Endothelial cell of umbilical vein (primary cell): ENCODE data around the gene THBS3. TPM values are rescaled to one million over a fixed set of nuclear protein-coding genes. Genes with fewer than 3 reads are reported as not detected.

ENCODE experiments used
- BruUV-seq: library from RNA; stranded (reverse); fragments of 400-500 nt; replicated peaks from 2 replicates; lab custom pipeline; 2021; lab: Mats Ljungman, UMichigan
- CTCF ChIA-PET: fragments of 300-600, 350-600 bp; sonication (Branson Sonifier 250); formaldehyde crosslinking; loops from one replicate; lab custom pipeline; 2021; ENCODE audit warnings: antibody characterized with exemption, inconsistent platforms; lab: Charles Lee
- POLR2A ChIA-PET: fragments of 300-600, 350-600 bp; sonication (Branson Sonifier 250); formaldehyde crosslinking; loops from one replicate; lab custom pipeline; 2021; ENCODE audit warnings: antibody characterized with exemption, inconsistent platforms; lab: Charles Lee
- DNase-seq: peaks from one replicate; pipeline ENCODE4 v3.0.0-alpha.2; 2011; ENCODE audit warnings: low read depth, low spot score
- FAIRE-seq: peaks from 2 replicates; lab custom pipeline; 2011; peaks lifted over from hg19 to GRCh38; lab: Jason Lieb, UNC
- H2AFZ ChIP-seq: 2 replicates; pipeline ENCODE4 v1.6.0; 2012; ENCODE audit warnings: low read depth, low read length, control low read depth, inconsistent platforms
- H3K27ac ChIP-seq: 2 replicates; pipeline ENCODE4 v1.5.1; 2011; ENCODE audit warnings: low read depth, mild to moderate bottlenecking, control low read depth, low read length, moderate library complexity; ENCODE audit not compliant: insufficient read depth
- H3K27me3 ChIP-seq, 2 experiments: 2 replicates each; pipeline versions ENCODE4 v1.6.0 to v1.6.1; 2011; ENCODE audit warnings: low read length in 2 of 2, mixed read lengths in 1 of 2; ENCODE audit not compliant: control insufficient read depth in 2 of 2, insufficient read depth in 2 of 2
- H3K36me3 ChIP-seq, 2 experiments: 2 replicates in 1 of 2; 3 replicates in 1 of 2; pipeline ENCODE4 v1.5.1; 2011; ENCODE audit warnings: low read length in 2 of 2, mild to moderate bottlenecking in 1 of 2, moderate library complexity in 1 of 2; ENCODE audit not compliant: control insufficient read depth in 2 of 2, insufficient read depth in 2 of 2; ENCODE audit errors: extremely low read depth in 1 of 2
- H3K4me1 ChIP-seq: 3 replicates; pipeline ENCODE4 v1.5.1; 2011; ENCODE audit warnings: mild to moderate bottlenecking, low read length; ENCODE audit not compliant: control insufficient read depth, insufficient read depth; ENCODE audit errors: extremely low read depth
- H3K4me2 ChIP-seq: 2 replicates; pipeline ENCODE4 v1.6.1; 2011; ENCODE audit warnings: low read length, control low read depth, mixed read lengths; ENCODE audit not compliant: insufficient read depth
- H3K4me3 ChIP-seq, 3 experiments: fragments of 200-600 bp in 1 of 3; sonication (generic), shearing (Covaris generic) in 1 of 3; replicated peaks in 1 of 3; 2 replicates each; pipeline ENCODE4 v1.5.1; 2011 to 2016; ENCODE audit warnings: control low read depth in 3 of 3, low read length in 3 of 3, mild to moderate bottlenecking in 2 of 3, inconsistent platforms in 1 of 3, low read depth in 1 of 3, moderate library complexity in 1 of 3; ENCODE audit not compliant: insufficient read depth in 1 of 3
- H3K79me2 ChIP-seq: 2 replicates; pipeline ENCODE4 v1.6.0; 2012; ENCODE audit warnings: low read length, inconsistent platforms; ENCODE audit not compliant: control insufficient read depth, insufficient read depth
- H3K9ac ChIP-seq: replicated peaks from 2 replicates; pipeline ENCODE3; 2011; ENCODE audit warnings: low read length, control low read depth; ENCODE audit not compliant: insufficient read depth; ENCODE audit errors: extremely low read depth
- H3K9me1 ChIP-seq: replicated peaks from 3 replicates; pipeline ENCODE4 v1.6.0; 2011; ENCODE audit warnings: mild to moderate bottlenecking, low read length; ENCODE audit not compliant: control insufficient read depth, insufficient read depth; ENCODE audit errors: extremely low read depth
- H3K9me3 ChIP-seq: replicated peaks from 2 replicates; pipeline ENCODE4 v1.5.1; 2012; ENCODE audit warnings: low read length, inconsistent platforms; ENCODE audit not compliant: control insufficient read depth, insufficient read depth
- H4K20me1 ChIP-seq: replicated peaks from 2 replicates; pipeline ENCODE3; 2011; ENCODE audit warnings: mild to moderate bottlenecking, low read length; ENCODE audit not compliant: control insufficient read depth, insufficient read depth; ENCODE audit errors: extremely low read depth
- EZH2 ChIP-seq: IDR thresholded peaks from 2 replicates; pipeline ENCODE4 v1.6.1; 2012; ENCODE audit warnings: borderline replicate concordance, low read depth, mild to moderate bottlenecking, moderate library complexity, low read length, inconsistent platforms; ENCODE audit not compliant: severe bottlenecking
- FOS ChIP-seq: IDR thresholded peaks from 2 replicates; pipeline ENCODE4 v1.6.1; 2011; ENCODE audit warnings: mild to moderate bottlenecking, low read length, moderate library complexity, borderline replicate concordance; ENCODE audit not compliant: insufficient read depth
- GATA2 ChIP-seq: IDR thresholded peaks from 2 replicates; pipeline ENCODE4 v1.7.0; 2011; ENCODE audit warnings: low read depth, mild to moderate bottlenecking, moderate library complexity, mixed read lengths, low read length; ENCODE audit not compliant: insufficient read length, insufficient read depth
- JUN ChIP-seq: IDR thresholded peaks from 2 replicates; pipeline ENCODE4 v1.6.1; 2011; ENCODE audit warnings: borderline replicate concordance, low read depth; ENCODE audit not compliant: insufficient read length, insufficient read depth
- MYC ChIP-seq: IDR thresholded peaks from one replicate; pipeline ENCODE4 v1.6.1; 2011; ENCODE audit warnings: mild to moderate bottlenecking, low read depth, low read length
- POLR2A ChIP-seq: IDR thresholded peaks from 2 replicates; pipeline ENCODE4 v1.6.1; 2012; ENCODE audit warnings: low read depth, mild to moderate bottlenecking, control low read depth, low read length
- POLR2AphosphoS5 ChIP-seq: IDR thresholded peaks from 2 replicates; pipeline ENCODE4 v1.6.1; 2012; ENCODE audit warnings: low read depth, mild to moderate bottlenecking, control low read depth, low read length, moderate library complexity; ENCODE audit not compliant: insufficient read depth
- dilution Hi-C: fragments of 300-500 bp; cut with MboI; formaldehyde crosslinking; loops from one replicate; pipeline ENCODE4 v1.15.0; 2019; ENCODE audit warnings: low sequenced_read_pairs; ENCODE audit not compliant: extremely low pct_ligation_motif_present
- intact Hi-C: fragments of 100-400 bp; cut with micrococcal nuclease; formaldehyde crosslinking; loops from one replicate; pipeline ENCODE4 v1.10.0; 2022
- polyA plus RNA-seq, 4 experiments: library from polyadenylated mRNA; depleted of rRNA in 3 of 4; stranded (reverse) in 3 of 4; unstranded in 1 of 4; fragments of >200 nt; gene quantifications; 2 replicates each; pipeline versions ENCODE4 v1.2.1 to v1.2.3, GENCODE V29; 2011 to 2012; ENCODE audit warnings: missing spikeins in 1 of 4
- total RNA-seq: library from RNA; stranded (reverse); gene quantifications from 2 replicates; pipeline ENCODE4 v1.2.3, GENCODE V29; 2021
- TF ChIP-seq, protein P1 (sequence below): IDR thresholded peaks from 2 replicates; pipeline ENCODE4 v1.6.1; 2011; ENCODE audit not compliant: insufficient read depth, insufficient read length
- TF ChIP-seq, protein P2 (sequence below), 2 donors: IDR thresholded peaks; 1 replicate in 1 of 2; 2 replicates in 1 of 2; pipeline ENCODE4 v1.5.1; 2011; ENCODE audit warnings: low read length in 2 of 2, mild to moderate bottlenecking in 2 of 2, moderate library complexity in 2 of 2, control low read depth in 1 of 2, inconsistent platforms in 1 of 2, low read depth in 1 of 2; ENCODE audit not compliant: insufficient read depth in 1 of 2; ENCODE audit errors: extremely low read depth in 1 of 2

Gene THBS3
- total and polyA plus RNA-seq, 2 donors (not counting 3 experiments of a cell fraction or from before 2014, with no cell fraction given), result 23.6 to 25.7 TPM

DNA sequence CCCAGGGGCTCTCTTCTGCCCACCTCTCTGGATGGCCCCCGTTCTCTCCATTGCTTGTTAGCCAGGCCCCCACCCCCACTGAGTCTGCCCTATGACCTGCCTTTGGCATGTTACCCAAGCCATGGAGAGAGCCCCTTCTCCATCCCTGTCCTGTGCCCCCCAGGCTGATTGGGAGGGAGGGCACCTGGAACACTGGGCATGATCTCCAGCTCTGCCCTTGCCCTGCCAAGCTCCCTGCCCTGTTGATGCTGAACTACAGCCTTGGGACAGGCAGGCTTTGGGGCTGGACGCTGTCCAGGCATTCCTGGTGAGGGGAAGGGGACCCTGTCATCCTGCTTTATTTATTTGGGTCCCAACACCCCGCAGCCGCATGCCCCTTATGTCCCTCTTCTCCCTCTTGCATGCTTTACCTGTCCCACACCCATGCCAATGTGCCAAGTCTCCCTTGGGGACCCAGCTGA is 23.3 kb downstream of the THBS3 start:
- dilution Hi-C loops, result no loop called here
- H3K9me1 ChIP-seq, result no peaks in the 10 kb centered on the region
- no peak overlapping the region for H2AFZ ChIP-seq
- no peaks in the 10 kb centered on the region for H3K27me3 ChIP-seq
- H3K27ac ChIP-seq, result no peak overlapping the region
- no peaks in the 10 kb centered on the region for H4K20me1 ChIP-seq
- ChIA-PET CTCF (interaction anchor here (0.8 to 3.3 kb wide), 3 partner anchors 9 to 11 kb away, joined by 3 to 35 read pairs (median 5); partner anchors contain the start of gene KRTCAP2), POLR2A (no interaction called here)
- FAIRE-seq, result no peak
- no peak overlapping the region for H3K4me3 ChIP-seq
- intact Hi-C loops, result no loop called here
- no peaks in the 10 kb centered on the region for H3K4me1 ChIP-seq
- H3K9ac ChIP-seq, result no peak overlapping the region
- TF ChIP-seq, protein P1, sequence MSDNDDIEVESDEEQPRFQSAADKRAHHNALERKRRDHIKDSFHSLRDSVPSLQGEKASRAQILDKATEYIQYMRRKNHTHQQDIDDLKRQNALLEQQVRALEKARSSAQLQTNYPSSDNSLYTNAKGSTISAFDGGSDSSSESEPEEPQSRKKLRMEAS, result no peak
- TF ChIP-seq JUN (no peak), MYC (no peak), FOS (no peak), EZH2 (no peak), GATA2 (no peak), POLR2AphosphoS5 (no peak), POLR2A (no peak)
- TF ChIP-seq, protein P2, sequence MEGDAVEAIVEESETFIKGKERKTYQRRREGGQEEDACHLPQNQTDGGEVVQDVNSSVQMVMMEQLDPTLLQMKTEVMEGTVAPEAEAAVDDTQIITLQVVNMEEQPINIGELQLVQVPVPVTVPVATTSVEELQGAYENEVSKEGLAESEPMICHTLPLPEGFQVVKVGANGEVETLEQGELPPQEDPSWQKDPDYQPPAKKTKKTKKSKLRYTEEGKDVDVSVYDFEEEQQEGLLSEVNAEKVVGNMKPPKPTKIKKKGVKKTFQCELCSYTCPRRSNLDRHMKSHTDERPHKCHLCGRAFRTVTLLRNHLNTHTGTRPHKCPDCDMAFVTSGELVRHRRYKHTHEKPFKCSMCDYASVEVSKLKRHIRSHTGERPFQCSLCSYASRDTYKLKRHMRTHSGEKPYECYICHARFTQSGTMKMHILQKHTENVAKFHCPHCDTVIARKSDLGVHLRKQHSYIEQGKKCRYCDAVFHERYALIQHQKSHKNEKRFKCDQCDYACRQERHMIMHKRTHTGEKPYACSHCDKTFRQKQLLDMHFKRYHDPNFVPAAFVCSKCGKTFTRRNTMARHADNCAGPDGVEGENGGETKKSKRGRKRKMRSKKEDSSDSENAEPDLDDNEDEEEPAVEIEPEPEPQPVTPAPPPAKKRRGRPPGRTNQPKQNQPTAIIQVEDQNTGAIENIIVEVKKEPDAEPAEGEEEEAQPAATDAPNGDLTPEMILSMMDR (IDR thresholded peaks at IDR 0.05; ENCODE audit: extremely low read depth in 1 of 2, insufficient read depth in 1 of 2, low read depth in 1 of 2, low read length in 2 of 2), result no peak
- DNase-seq, result no peak
- no peak overlapping the region for H3K4me2 ChIP-seq
- H3K79me2 ChIP-seq, result no peaks in the 10 kb centered on the region
- H3K36me3 ChIP-seq, result peaks cover 0 to 8% of the 10 kb centered on the region in 2 experiments
- no peaks in the 10 kb centered on the region for H3K9me3 ChIP-seq
- BruUV-seq, result no TSS peak
